Kidney (tissue), 14 donors: ENCODE data around the gene SPRED3. TPM values are rescaled to one million over a fixed set of nuclear protein-coding genes. Genes with fewer than 3 reads are reported as not detected.

Source experiments
- DNase-seq, 5 donors: peaks; one replicate each; pipeline ENCODE4 v3.0.0-alpha.2; 2013 to 2020
- FAIRE-seq: peaks from 2 replicates; lab custom pipeline; 2012; peaks lifted over from hg19 to GRCh38; lab: Jason Lieb, UNC
- H3K27ac ChIP-seq, 2 donors: one replicate each; pipeline ENCODE4 v1.7.0; 2013; ENCODE audit warnings: low read depth in 2 of 2, low read length in 2 of 2, inconsistent platforms in 1 of 2
- H3K27me3 ChIP-seq: one replicate; pipeline ENCODE4 v1.7.1; 2013; ENCODE audit warnings: low read length, inconsistent platforms; ENCODE audit not compliant: control insufficient read depth, insufficient read depth
- H3K36me3 ChIP-seq, 3 donors: one replicate each; pipeline versions ENCODE4 v1.7.0 to v1.7.1; 2013; ENCODE audit warnings: low read length in 3 of 3, control low read depth in 1 of 3, inconsistent platforms in 1 of 3; ENCODE audit not compliant: insufficient read depth in 3 of 3, control insufficient read depth in 2 of 3
- H3K4me1 ChIP-seq, 3 donors: one replicate each; pipeline versions ENCODE4 v1.7.0 to v1.7.1; 2013; ENCODE audit warnings: low read length in 3 of 3, inconsistent platforms in 1 of 3, low read depth in 1 of 3; ENCODE audit not compliant: control insufficient read depth in 2 of 3, insufficient read depth in 2 of 3
- H3K4me3 ChIP-seq, 3 donors: one replicate each; pipeline versions ENCODE4 v1.7.0 to v1.8.1; 2013; ENCODE audit warnings: low read length in 3 of 3, control low read depth in 1 of 3, inconsistent platforms in 1 of 3
- H3K9ac ChIP-seq, 3 donors: one replicate each; pipeline versions ENCODE4 v1.7.0 to v1.7.1; 2013; ENCODE audit warnings: low read length in 3 of 3, control low read depth in 1 of 3, inconsistent platforms in 1 of 3
- H3K9me3 ChIP-seq, 3 donors: one replicate each; pipeline versions ENCODE4 v1.7.0 to v1.7.1; 2013; ENCODE audit warnings: low read length in 3 of 3, control low read depth in 1 of 3, inconsistent platforms in 1 of 3; ENCODE audit not compliant: control insufficient read depth in 2 of 3, insufficient read depth in 1 of 3
- intact Hi-C: fragments of 100-400 bp; cut with DNase I; formaldehyde crosslinking; loops from one replicate; pipeline ENCODE4 v1.11.1; 2022
- polyA plus RNA-seq: library from polyadenylated mRNA; stranded (reverse); fragments of 350-450 nt; fragmentation: Illumina TruSeq; extraction: RNeasy Lipid Tissue Mini Kit (QIAGEN cat#74804); gene quantifications from one replicate; pipeline ENCODE4 v1.2.3, GENCODE V29; 2014; ENCODE audit warnings: low read depth, low replicate concordance; ENCODE audit not compliant: insufficient read depth
- total RNA-seq: library from RNA; stranded (reverse); fragmentation: NEBNext Ultra II Directional; extraction: Animal tissue kit (Norgen Biotek cat#: 25700); gene quantifications from one replicate; pipeline ENCODE4 v1.2.1, GENCODE V29; 2021
- TF ChIP-seq, protein P1 (sequence below): IDR thresholded peaks from 3 replicates; pipeline ENCODE4 v1.5.1; 2012; ENCODE audit warnings: mild to moderate bottlenecking, moderate library complexity, borderline replicate concordance; ENCODE audit not compliant: insufficient read depth; ENCODE audit errors: extremely low read depth
- donor health status: control.
- donor health status: control.
- donor health status: control.
- donor health status: control.
- donor health status: control.
- donor health status: DM: yes; HTN: yes; CAD: no.
- donor health status: Normal renal cell carcinoma (clear cell type).

Gene SPRED3
- total and polyA plus RNA-seq, 2 donors from 2014 or later, result 0.17 to 8.7 TPM

DNA sequence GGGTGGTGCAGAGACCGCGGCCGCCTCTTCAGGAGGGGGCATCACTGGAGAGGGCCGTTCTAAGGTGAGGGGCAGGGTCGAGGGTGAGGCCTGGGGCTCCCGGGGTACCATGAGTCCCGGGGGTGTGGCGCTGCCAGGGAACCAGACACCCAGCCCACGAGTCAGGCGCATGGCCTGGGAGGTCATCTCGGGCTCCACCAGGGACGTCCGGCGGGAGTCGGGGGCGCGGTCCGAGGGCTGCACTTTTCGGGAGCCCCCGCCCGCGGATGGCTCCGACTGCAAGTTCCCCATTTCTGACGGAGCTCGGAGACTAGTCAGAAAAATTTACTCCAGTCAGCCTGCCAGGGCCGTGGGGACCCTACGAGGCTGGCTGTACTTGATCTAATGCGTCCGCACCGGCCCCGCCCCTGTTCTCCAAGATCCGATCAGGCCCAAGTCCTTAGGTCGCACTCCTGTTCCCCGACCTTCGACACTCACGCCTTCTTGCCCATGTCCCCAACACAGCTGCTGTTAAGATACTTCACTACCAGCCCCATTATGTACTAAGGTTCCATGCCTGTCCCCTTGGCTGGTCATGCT is 1.4 kb upstream of the SPRED3 start:
- Histone ChIP-seq H3K9me3 (no peaks in the 10 kb centered on the region), H3K27me3 (peaks cover 2% of the 10 kb centered on the region), H3K9ac (no peak overlapping the region), H3K4me3 (peak overlapping the region; percentile 42 to 64 (median 54)), H3K27ac (no peak overlapping the region), H3K36me3 (peaks cover 0 to 15% (median 5%) of the 10 kb centered on the region in 3 donors), H3K4me1 (peaks cover 0 to 4% (median 0%) of the 10 kb centered on the region in 3 donors)
- intact Hi-C loops, result no loop called here
- FAIRE-seq (no peak), DNase-seq (peak in 1 of 5 donors; percentile 76)
- TF ChIP-seq, protein P1, sequence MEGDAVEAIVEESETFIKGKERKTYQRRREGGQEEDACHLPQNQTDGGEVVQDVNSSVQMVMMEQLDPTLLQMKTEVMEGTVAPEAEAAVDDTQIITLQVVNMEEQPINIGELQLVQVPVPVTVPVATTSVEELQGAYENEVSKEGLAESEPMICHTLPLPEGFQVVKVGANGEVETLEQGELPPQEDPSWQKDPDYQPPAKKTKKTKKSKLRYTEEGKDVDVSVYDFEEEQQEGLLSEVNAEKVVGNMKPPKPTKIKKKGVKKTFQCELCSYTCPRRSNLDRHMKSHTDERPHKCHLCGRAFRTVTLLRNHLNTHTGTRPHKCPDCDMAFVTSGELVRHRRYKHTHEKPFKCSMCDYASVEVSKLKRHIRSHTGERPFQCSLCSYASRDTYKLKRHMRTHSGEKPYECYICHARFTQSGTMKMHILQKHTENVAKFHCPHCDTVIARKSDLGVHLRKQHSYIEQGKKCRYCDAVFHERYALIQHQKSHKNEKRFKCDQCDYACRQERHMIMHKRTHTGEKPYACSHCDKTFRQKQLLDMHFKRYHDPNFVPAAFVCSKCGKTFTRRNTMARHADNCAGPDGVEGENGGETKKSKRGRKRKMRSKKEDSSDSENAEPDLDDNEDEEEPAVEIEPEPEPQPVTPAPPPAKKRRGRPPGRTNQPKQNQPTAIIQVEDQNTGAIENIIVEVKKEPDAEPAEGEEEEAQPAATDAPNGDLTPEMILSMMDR, result no peak

DNA sequence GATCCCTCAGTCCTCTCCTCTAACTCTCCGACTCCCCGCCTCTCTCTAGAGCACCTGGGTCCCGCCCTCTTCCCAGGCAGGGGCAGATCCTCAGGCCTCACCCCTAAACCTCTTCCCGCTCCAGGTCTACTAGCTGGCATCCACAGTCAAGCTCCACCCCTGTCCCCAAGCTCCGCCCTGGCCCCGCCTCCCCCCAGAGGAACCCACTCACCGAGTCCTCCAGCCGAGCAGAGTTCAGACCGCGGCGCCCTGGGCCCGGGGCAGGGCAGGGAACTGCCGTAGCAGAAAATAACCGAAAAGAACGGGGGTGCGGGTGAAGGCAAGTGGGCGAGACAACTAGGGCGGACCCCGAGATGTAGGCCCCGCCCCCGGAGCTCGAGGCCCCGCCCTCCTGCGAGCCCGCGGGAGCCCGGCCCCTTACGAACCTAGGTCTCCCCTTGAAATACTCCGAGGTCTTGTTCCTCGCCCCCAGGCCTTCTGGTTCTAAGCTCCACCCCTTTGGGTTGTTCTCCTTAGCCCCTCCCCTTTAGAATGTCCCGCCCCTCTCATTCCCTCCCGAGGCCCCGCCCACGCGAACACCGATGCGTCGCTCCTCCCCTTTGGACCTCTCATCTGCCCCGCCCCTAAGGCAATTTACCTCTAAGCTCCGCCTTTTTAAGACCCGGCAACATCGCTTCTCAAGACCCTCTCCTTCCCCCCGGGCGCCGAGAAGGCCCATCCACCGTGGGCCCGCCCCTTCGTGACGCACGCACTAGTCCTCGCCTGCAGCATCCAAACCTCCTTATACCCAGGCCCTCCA is 748 bp upstream of the SPRED3 start, which contains the start of gene GGN:
Gene GGN (minus strand): TSS at position 485 of the 799 bp plus-strand sequence. CDS start 773 bp downstream, outside the sequence.
- H3K9ac ChIP-seq, result peak within 1 kb of the TSS in 2 of 3 donors; percentile 34 to 37
- peak; percentile 90 to 96 (median 92) for DNase-seq
- peaks cover 2% of the 10 kb centered on the region for H3K27me3 ChIP-seq
- H3K27ac ChIP-seq, result no peak within 1 kb of the TSS
- peaks cover 0 to 4% (median 0%) of the 10 kb centered on the region in 3 donors for H3K4me1 ChIP-seq
- FAIRE-seq, result no peak
- TF ChIP-seq, protein P1, result no peak
- no peaks in the 10 kb centered on the region for H3K9me3 ChIP-seq
- H3K4me3 ChIP-seq, result peak within 1 kb of the TSS; percentile 47 to 64 (median 54)
- peaks cover 0 to 10% (median 5%) of the 10 kb centered on the region in 3 donors for H3K36me3 ChIP-seq
- intact Hi-C loops, result no loop called here

DNA sequence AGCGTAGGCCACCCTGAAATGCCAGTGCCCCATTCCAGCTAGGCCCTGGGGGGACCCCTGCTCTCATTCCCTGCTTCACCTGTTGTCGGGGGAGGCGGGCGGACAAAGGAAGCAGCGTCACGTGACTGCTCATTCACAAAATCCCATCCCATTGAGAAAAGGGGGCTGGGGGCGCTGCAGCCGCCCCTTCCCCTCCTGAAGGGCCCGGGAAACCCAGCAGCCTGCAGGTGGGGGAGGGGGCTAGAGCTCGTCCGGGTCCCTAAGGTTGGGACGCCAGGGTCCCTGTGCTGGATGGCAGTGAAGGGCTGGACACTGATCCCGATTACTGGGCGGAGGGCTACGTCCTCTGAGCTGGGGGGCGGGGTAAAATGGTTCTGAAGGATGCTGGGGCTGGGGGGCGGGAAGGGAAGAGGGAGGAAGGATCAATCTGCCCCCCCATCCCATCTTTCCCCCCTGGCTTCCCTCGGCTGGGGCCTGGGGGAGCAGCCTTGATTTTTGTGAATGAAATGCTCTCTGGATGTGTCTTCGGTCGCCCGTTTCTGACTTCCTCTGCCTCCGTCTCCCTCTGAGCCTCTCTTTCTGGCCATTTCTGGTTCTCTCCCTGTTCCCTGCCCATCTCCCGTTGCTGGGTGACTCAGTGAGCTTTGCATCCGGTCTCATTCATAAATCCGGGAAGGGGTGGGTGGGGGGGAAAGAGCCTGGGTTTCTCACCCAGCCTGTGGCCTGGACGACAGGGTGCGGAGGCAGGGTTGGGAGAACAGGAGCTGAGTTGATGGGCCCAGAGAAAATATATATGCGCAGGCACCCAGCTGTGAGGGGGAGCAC is 816 bp downstream of the SPRED3 start:
- H3K4me3 ChIP-seq, result peak overlapping the region; percentile 17 to 47 (median 29)
- no peaks in the 10 kb centered on the region for H3K36me3 ChIP-seq
- DNase-seq (peak in 3 of 5 donors; percentile 56 to 87 (median 62)), FAIRE-seq (no peak)
- intact Hi-C loops, result no loop called here
- peaks cover 0 to 4% (median 0%) of the 10 kb centered on the region in 3 donors for H3K4me1 ChIP-seq
- H3K9ac ChIP-seq, result peak overlapping the region in 1 of 3 donors; percentile 34
- peaks cover 9% of the 10 kb centered on the region for H3K27me3 ChIP-seq
- no peak overlapping the region for H3K27ac ChIP-seq
- H3K9me3 ChIP-seq, result no peaks in the 10 kb centered on the region
- TF ChIP-seq, protein P1, result no peak
